HG02678 (cell line): Measurements from ENCODE around the gene NUAK1.
"Not testable (repeated sequence)": the region's sequence is repeated elsewhere in the genome, so short reads cannot be mapped to it uniquely, and the experiment has no call there.

ENCODE experiments used
- ATAC-seq: cut with Tn5 transposase; IDR thresholded peaks from one replicate; pipeline ENCODE4 v1.9.1; 2021; ENCODE audit warnings: mild to moderate bottlenecking, moderate library complexity; ENCODE audit not compliant: unreplicated experiment

Gene NUAK1

DNA sequence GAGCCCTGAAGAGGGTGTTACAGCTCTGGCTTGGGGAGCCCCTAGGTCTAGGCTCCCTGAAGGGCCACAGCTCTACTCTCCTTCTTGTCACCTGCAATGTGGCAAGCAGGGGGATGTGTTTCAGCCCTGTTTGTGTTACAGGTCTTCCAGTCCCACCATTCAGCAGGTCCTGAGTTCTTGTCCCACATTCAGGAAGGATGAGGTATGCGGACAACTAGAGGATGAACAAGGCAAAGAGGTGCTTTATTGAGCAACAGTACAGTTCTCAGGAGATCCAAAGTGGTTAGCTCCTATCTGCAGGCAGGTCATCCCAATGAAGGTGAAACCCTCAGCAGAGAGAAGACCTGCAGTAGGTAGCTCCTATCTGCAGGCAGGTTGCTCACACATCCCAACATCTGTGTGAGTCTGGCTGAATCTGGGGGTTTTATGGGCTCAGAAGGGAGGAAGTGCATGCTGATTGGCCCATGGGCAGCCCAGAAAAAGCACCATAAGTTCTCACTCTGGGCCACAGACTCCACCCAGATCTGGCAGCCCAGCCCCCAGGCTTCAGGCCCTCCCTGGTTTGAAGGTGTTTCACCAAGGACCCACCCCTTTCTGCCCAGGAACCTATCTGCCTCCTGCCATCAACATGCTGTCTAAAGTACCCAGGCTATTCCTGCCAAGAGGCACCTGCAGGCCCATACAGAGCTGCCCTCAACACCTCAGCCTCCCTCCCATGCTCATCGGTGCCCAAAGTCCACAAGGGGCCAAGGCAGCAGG lies 98.9 kb downstream of the NUAK1 start:
- no peak for ATAC-seq

DNA sequence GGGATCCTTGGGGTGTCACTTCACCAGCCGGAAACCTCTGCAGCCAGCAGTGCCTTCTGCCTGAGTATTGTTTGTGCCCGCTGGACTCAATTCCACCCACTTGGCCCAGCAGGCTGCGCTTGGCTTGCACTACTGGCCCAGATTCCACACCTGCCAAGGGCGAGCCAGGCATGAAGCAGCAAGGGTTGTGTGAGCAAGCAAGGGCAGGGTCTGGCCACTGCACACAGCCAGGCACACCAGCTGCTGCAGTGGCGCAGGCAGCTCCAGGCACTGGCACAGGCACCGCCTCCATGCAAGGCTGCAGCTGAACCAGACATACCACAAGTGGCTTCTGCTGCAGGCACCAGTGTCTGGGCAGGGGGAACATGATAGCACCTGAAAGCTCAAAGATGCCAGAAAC lies 99.5 kb downstream of the NUAK1 start:
- no peak for ATAC-seq

DNA sequence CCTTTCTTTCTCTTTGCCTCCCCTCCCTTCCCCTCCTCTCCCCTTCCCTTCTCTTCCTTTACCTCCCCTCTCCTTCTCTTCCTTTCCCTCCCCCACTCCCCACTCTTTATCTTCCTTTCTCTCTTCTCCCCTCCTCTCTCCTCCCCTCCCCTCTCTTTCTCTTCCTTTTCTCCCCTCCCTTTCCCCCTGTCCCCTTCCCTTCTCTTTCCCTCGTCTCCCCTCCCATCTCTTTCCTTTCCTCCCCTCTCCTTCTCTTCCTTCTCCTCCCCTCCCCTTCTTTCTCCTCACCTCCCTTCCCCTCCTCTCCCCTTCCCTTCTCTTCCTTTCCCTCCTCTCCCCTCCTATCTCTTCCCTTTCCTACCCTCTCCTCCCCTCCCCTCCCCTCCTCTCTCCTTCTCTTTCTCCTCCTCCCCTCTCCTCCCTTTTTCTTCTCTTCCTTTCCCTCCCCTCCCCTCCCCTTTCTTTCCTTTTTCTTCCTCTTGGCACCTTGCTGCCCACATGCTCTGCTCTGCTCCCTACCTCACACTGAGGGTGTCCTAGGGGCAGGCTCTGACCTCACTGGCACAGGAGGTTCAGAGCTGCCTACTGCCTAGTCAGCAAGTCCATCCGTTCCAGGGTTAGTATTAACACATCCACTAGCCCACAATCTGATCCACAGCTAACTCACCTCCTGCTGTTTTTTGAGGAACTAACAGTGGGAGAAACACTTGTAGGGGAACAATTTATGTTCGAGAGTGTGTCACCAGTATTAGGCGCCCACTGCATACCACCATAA lies 101.0 kb downstream of the NUAK1 start:
- no peak for ATAC-seq

DNA sequence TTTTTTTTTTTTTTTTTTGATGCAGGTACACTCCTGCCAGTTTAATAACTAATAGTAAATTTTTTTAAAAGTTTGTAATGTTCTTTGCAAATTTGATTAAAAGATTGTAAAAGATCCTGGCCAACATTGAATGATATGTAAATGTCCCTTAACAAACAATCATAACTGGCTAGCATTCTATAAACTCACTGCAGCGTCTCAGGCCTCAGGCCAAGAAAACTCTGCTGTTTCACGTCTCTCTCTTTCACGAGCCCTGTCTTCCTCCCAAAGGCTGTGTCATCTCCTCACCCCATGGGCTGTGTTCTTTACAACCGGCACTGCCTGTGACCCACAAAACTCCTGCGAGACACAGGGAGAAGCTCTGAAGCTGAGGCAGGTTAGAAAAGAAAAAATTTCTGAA lies 103.3 kb downstream of the NUAK1 start:
- ATAC-seq = no peak

DNA sequence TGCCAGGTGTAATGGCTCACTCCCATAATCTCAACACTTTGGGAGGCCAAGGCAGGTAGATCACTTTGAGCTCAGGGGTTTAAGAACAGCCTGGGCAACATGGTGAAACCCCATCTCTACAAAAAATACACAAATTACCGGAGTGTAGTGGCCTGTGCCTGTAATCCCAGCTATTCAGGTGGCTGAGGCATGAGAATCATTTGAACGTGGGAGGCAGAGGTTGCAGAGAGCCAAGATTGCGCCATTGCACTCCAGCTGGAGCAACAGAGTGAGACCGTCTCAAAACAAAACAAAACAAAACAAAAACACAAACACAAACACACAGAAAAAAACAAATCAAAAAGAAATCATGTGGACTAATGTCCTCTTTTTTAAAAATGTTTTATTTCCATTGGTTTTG lies 104.4 kb downstream of the NUAK1 start:
- ATAC-seq = no peak

DNA sequence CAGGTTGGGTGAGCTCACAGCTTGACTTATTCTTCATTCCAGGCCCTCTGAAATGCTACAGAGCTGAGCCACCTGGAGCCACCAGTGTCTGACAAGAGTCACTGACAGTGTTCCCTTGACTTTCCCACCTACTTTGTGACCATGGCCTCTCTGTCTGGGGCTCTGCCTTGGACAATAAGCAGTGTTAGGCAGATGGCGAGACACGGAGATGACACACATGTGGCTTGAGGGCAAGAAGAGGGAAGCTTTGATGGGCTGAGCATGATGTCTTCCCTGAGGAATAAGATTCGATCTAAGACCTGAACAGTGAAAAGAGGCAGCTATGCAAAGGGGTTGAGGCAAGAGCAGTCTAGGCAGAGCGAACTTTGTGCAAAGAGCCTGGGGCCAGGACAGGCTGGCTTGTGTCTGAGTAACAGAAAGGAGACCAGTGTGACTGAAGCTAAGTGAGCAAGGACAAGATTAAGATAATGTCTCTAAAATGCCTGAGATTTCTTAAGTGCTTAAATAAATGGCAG lies 105.5 kb downstream of the NUAK1 start:
- no peak for ATAC-seq

DNA sequence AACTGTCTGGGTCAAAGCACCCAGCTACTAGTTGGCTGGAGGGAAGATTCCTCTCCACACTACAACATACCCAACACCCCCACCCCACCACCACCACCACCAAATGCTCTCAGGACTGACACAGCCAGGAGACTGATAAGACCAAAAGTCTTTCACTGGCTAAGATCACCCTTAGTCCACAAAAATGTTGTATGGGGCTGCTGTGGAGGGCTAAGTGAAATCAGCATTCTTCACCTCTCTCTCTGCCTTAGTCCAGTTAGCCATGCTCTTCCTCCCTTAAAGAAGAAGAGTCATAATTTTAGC lies 106.2 kb downstream of the NUAK1 start:
- ATAC-seq = no peak

DNA sequence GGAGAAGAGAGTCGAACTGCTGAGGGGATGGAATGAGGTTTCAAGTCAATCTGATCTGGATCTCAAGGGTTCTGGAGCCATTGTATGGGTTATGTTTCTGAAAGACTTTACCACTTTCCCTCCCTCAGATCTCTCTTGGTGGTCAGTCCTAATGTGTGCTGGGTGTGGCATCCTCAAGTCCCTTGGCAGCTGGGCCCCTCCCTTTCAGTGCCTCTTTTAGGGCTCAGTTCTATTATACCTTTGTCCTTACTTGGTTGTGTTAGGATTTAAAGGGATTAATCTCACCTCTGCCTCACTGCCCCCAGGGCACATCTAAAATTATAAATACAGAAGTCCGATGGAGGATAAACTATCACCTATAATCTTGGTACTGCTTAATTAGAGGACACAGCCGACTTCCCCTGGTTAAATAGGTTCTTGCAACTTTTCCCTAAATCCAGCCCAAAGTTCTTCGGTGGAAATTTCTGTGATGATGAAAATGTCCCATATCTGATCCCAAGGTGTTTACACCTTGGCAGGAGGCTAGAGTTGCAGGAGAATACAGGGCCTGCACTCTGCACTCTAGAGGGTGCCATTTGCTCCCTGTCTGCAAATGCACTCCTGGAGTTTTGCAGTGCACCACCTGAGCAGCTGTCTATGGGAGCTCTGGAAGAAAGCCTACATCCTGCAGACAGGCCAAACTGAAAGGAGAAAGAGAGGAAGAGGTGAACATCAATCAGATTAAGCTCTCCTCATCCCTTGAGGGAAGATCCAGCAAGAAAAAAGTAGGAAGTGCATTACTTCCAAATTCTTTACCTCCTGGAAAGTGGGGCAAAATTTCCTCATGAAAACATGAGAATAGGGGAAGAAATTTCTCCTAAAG lies 106.8 kb downstream of the NUAK1 start:
- no peak for ATAC-seq

DNA sequence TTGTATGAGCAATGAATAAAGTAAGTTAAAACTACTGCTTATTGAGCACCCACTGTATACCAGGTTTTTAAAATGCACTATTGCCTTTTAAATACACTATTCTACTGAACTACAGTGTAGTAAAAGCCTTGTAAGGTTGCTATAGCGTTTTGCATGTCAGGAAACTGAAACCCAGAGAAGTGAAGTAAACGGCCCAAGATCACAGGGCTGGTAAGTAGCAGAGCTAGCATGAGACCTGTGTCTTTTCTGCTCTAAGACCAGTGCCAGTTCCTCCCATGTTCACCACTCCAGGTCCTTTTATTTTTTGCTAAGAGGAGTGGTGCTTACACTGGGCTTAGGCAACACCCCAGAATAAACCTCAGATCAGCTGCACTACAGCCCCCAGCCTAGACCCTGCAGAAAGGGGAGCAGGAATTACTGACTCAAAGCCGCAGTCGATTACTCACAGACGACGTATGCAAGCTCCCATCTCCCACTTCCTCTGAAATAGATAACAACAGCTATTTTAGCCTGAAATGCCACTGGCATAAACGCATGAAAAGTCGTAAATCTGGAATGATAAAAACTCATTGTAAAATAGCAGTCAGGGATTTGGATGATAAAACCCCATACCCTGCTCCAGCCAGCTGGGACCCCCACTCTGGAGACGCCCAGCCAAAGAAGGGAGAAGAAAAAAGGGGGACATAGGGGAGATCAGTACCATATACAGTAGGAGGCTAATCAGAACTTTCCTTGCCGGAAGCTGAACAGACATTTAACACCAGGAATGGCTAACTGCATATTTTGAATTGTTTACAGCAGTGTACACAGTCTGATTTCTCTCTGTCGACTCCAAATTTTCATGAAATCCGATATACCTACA lies 108.3 kb downstream of the NUAK1 start:
- no peak for ATAC-seq

DNA sequence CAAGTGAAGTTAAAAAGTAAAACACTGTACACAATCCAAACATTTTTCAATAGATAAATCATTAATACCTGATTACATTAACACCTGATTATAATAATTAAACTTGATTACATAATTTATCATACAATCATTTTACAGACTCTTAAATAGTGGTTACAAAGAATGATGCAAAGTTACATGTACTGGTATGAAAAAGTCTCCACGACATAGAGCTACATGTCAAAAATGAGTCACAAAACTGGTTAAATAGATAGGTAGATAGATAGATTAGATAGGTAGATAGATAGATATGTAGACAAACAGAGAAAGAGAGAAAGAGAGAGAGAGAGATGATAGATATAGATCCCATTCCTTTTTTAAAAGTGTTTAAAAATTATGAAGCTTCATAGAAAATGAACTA lies 109.2 kb downstream of the NUAK1 start:
- ATAC-seq = no peak

DNA sequence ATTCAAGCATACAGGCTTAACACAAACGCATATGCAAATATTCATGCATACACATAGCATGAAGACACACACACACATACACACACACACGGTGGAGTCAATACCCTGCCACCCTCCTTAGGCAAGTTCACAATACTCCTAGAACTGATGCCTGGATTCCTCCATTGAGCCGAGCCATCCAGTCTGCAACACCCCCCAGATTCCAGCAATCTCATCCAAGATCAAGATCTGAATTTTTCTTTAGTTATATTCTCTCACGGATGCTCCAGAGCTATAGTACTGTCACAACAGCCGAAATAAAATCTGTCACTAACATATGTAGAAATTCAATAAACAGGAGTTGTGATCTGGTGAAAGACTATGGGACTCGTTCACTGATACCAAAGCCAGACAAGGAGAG lies 110.8 kb downstream of the NUAK1 start:
- ATAC-seq = no peak

DNA sequence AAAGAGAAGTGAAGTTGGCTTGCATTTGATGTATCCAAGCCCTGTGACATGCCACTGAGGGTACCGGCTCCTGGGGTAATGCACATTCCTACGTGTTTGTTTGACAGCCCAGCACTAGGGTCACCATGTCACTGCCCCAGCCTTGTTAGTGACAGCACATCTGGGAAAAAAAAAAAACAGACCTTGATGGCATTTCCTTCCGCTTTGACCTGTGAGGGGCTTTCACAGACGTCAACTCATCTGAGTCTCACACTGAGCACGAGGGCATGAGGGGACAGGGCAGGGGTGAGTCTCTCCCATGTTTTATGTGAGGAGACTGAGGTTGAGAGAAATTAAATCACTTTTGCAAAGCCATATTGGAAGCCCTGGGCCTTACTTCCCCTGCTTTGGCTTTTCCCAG lies 111.5 kb downstream of the NUAK1 start:
- ATAC-seq = no peak

DNA sequence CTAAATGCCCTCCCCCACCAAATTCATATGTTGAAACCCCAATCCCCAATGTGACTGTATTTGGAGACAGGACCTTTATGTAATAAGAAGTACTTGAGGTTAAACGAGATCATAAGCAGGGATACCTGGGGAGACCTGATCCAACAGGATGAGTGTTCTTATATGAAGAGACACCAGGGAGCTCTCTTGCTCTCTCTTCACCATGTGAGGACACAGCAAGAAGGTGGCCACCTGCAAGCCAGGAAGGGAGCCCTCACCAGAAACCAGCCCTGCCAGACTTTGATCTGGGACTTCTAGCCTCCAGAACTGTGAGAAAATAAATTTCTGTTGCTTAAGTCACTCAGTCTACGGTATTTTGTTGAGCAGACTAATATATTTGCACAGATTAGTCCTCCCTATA lies 113.6 kb downstream of the NUAK1 start:
- ATAC-seq = no peak

DNA sequence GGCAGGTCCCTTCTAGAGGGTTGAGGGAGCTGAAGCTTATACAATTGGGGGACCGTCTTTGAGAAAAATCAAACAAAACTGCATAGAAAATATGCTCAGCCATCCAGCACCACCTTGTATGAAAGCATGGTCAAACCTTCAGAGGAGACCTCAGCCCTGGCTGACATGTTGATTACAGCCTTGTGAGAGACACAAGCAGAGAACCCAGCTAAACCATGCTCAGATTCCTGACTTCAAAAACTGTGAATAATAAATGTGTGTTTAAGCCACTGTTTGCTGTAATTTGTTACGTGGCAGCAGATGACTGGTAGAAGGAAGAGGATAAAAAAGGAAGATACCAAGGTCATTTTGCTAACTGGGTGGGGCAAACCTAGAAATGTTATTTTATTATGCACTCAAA lies 115.7 kb downstream of the NUAK1 start:
- ATAC-seq = no peak

DNA sequence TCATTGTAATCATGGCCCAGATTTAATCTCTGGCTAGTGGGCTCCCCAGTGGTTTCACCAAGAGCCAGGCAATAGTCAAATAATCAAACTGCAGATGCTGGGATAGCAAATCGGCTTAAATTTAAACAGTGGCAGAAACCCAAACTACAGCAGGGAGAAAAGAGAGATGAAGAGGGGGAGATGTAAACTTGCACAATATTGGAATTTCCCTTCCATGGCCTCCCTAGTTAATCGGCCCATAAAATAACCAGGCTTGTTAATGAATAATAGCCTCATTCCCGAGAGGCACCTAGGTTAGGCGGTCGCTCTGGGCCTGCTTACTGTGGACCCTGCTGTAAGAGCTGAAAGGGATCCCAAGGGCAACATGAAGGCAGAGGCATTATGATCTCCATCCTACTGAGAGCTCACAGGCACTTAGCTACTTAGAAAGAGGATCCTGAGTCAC lies 116.2 kb downstream of the NUAK1 start:
- ATAC-seq = no peak

DNA sequence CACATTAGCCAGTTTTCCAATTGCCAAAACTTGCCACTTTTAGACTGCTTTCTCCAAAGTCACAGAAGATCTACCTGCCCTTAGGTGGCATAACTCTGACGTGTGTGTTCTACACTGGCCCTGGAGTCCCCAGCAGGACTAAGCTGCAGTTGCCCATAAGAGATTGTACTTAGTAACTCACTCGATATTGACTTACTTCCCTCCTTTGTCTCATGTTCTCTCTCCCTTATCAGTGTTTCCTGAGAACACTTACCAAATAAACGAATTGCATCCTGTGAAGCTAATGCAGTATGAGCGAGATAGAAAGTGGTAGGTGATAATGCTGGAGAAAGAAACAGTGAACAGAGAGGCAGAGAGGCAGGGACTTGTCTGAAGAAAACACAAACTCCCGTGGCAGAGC lies 117.2 kb downstream of the NUAK1 start:
- ATAC-seq = no peak

DNA sequence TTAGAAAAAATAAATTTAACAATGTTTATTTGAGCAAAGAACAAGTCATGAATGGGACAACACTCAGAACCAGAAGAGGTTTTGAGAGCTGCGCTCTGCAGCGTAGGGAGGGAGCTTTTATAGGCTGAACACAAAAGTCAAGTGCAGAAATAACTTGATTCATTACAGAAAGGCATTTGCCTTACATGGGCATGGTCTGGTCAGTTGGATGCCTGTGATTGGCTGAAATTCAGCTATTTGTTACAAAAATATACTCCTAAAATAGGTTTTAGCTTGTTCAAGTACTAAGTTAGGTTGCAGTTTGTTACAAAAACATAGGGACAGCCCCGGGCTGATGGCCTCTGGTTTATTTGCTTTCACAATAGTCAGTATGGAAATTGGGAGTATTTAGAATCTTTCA lies 118.0 kb downstream of the NUAK1 start:
- no peak for ATAC-seq

DNA sequence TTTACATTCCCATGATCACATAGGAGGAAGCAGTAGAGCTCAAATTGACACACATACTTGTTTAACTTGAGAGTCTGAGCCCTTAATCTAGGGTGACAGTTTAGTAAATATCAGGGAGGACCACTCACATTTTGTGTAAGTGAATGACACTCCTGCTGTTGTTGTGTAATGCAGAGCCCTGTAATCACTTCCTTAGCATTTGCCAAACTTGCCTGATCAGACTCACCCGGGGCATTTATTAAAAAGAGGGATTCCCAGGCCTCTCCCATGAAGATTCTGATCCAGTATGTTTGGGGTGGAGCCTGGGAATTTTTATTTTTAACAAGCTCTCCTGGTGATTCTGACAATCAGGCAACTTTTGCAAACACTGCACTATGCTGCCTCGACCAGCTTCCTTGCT lies 119.6 kb downstream of the NUAK1 start:
- ATAC-seq = no peak

DNA sequence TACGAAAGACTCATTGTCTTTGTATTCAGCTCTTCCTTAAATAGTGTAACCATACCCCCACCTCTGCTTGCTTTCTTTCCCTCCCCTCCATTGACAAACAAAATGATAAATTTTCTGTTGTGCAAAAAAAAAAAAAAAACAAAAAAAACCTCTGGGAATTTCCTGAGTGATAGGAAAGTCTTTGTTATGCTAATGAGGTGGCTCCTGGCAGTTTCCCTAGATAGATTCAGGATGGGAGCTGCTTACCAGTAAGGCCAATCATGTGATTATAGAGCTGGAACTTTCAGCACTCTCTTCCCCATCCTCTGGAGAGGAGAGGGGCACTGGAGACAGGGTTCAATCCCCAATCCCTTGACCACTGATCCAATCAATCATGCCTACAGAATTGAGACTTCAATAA lies 120.5 kb downstream of the NUAK1 start:
- ATAC-seq = no peak

DNA sequence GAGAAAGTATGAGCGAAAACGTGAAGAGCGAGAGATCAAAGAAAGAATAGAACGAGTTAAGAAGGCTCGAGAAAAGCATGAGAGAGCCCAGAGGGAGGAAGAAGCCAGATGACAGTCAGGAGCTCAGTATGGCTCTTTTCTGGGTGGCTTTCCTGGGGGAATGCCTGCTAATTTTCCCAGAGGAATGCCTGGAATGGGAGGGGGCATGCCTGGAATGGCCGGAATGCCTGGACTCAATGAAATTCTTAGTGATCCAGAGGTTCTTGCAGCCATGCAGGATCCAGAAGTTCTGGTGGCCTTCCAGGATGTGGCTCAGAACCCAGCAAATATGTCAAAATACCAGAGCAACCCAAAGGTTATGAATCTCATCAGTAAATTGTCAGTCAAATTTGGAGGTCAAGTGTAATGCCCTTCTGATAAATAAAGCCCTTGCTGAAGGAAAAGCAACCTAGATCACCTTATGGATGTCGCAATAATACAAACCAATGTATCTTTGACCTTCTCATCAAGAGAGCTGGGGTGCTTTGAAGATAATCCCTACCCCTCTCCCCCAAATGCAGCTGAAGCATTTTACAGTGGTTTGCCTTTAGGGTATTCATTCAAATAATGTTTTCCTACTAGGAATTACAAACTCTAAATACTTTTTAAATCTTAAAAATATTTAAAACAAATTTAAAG lies 122.0 kb downstream of the NUAK1 start:
- not testable (repeated sequence) for ATAC-seq
